CD4-positive, CD25-positive, alpha-beta regulatory T cell (primary cell): ENCODE data around the gene GPRASP2. TPM values are rescaled to one million over a fixed set of nuclear protein-coding genes. Genes with fewer than 3 reads are reported as not detected.

Experiments
- ATAC-seq, 2 donors: fragments of 150-1000 bp; cut with Tn5 transposase; one replicate each; pipeline ENCODE4 v1.10.0; 2021; ENCODE audit warnings: low read depth in 2 of 2, moderate number of reproducible peaks in 2 of 2, moderate library complexity in 1 of 2
- DNase-seq, 3 donors: peaks; one replicate each; pipeline versions ENCODE4 v3.0.0 to v3.0.0-alpha.2; 2012 to 2022; ENCODE audit warnings: mixed read lengths in 1 of 3
- H3K27ac ChIP-seq: one replicate; pipeline ENCODE4 v1.7.0; 2013; ENCODE audit warnings: mild to moderate bottlenecking, low read length; ENCODE audit not compliant: insufficient read depth, poor library complexity, severe bottlenecking
- H3K27me3 ChIP-seq: one replicate; pipeline ENCODE4 v1.7.0; 2013; ENCODE audit warnings: low read length; ENCODE audit not compliant: control insufficient read depth, insufficient read depth
- H3K36me3 ChIP-seq: one replicate; pipeline ENCODE4 v1.7.0; 2013; ENCODE audit warnings: mild to moderate bottlenecking, low read length, moderate library complexity; ENCODE audit not compliant: control insufficient read depth, insufficient read depth
- H3K4me1 ChIP-seq: 2 replicates; pipeline ENCODE4 v1.7.0; 2013; ENCODE audit warnings: mild to moderate bottlenecking, low read length; ENCODE audit not compliant: insufficient read depth, control insufficient read depth, poor library complexity, severe bottlenecking
- H3K4me3 ChIP-seq: one replicate; pipeline ENCODE4 v1.7.0; 2013; ENCODE audit warnings: low read depth, mild to moderate bottlenecking, low read length, moderate library complexity
- H3K9me3 ChIP-seq, 2 experiments: 1 replicate in 1 of 2; 2 replicates in 1 of 2; pipeline ENCODE4 v1.7.0; 2013; ENCODE audit warnings: low read length in 2 of 2, mild to moderate bottlenecking in 1 of 2, moderate library complexity in 1 of 2; ENCODE audit not compliant: control insufficient read depth in 2 of 2
- H3K27ac Mint-ChIP-seq, 3 donors: one replicate each; pipeline ENCODE4 v1.8.0; 2020 to 2022; ENCODE audit warnings: mild to moderate bottlenecking in 3 of 3, mixed read lengths in 3 of 3, moderate library complexity in 2 of 3
- H3K27me3 Mint-ChIP-seq: one replicate; pipeline ENCODE4 v1.8.0; 2022; ENCODE audit warnings: mild to moderate bottlenecking, mixed read lengths
- H3K36me3 Mint-ChIP-seq: one replicate; pipeline ENCODE4 v1.8.0; 2020; ENCODE audit warnings: mixed read lengths
- H3K4me1 Mint-ChIP-seq, 4 donors: one replicate each; pipeline ENCODE4 v1.8.0; 2020 to 2022; ENCODE audit warnings: mixed read lengths in 4 of 4, mild to moderate bottlenecking in 1 of 4
- H3K4me3 Mint-ChIP-seq, 4 donors: one replicate each; pipeline ENCODE4 v1.8.0; 2020 to 2022; ENCODE audit warnings: mild to moderate bottlenecking in 4 of 4, mixed read lengths in 4 of 4, moderate library complexity in 3 of 4
- H3K9me3 Mint-ChIP-seq, 7 donors: one replicate each; pipeline ENCODE4 v1.8.0; 2020 to 2022; ENCODE audit warnings: mixed read lengths in 7 of 7, mild to moderate bottlenecking in 3 of 7, moderate library complexity in 2 of 7
- polyA plus RNA-seq, 4 donors: library from polyadenylated mRNA; unstranded; fragments of 300-500 nt; fragmentation: Illumina TruSeq; gene quantifications; one replicate each; pipeline ENCODE4 v1.2.3, GENCODE V29; 2021
- total RNA-seq: library from RNA; stranded (reverse); gene quantifications from one replicate; pipeline ENCODE4 v1.2.3, GENCODE V29; 2022

The GPRASP2 gene
- total and polyA plus RNA-seq, 5 donors from 2014 or later, result 1.2 to 3.5 (median 2.4) TPM

DNA sequence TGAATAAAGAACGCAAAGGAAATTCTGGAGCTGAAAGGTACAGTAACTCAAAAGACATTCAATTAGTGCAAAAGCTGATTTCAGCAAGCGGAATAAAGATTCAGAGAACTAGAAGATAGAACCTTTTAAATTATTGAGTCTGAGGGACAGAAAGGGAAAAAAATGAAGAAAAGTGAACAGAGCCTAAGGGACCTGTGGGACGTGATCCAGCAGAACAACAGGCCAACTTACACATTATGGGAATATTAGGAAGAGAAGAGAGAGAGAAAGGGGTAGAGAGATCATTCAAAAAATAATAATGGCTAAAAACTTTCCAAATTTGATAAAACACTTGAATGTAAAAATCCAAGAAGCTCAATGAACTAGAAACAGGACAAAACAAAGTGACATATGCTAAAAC lies 17.5 kb upstream of the GPRASP2 start:
- Histone ChIP-seq H3K27ac (no peak overlapping the region), H3K4me3 (no peak overlapping the region), H3K27me3 (no peaks in the 10 kb centered on the region), H3K9me3 (no peaks in the 10 kb centered on the region), H3K4me1 (no peaks in the 10 kb centered on the region), H3K36me3 (no peaks in the 10 kb centered on the region)
- H3K27me3 Mint-ChIP-seq, result peaks cover 5% of the 10 kb centered on the region
- DNase-seq (no peak), ATAC-seq (no peak)
- H3K4me1 Mint-ChIP-seq, result peaks cover 0 to 3% (median 0%) of the 10 kb centered on the region in 4 donors
- H3K4me3 Mint-ChIP-seq, result no peak overlapping the region
- H3K36me3 Mint-ChIP-seq, result no peaks in the 10 kb centered on the region
- peaks cover 0 to 1% (median 0%) of the 10 kb centered on the region in 7 donors for H3K9me3 Mint-ChIP-seq
- H3K27ac Mint-ChIP-seq, result no peak overlapping the region

DNA sequence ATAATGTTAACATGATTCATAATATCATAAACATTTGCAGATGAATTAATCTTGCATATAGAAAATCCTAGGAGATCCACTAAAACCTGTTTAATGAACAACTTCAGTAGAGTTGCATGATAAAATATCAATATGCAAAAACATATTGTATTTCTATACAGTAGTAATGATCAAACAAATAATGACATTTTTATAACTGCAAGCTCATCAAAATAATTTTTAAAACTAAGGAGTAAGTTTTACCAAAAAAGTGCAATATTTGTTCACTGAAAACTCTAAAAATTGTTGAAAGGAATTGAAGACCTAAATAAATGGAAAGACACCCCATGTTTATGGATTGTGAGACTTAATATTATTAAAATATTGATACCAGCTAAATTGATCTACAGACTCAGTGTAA lies 15.9 kb upstream of the GPRASP2 start:
- Histone ChIP-seq H3K4me3 (no peak overlapping the region), H3K4me1 (no peaks in the 10 kb centered on the region), H3K9me3 (no peaks in the 10 kb centered on the region), H3K36me3 (no peaks in the 10 kb centered on the region), H3K27ac (no peak overlapping the region), H3K27me3 (no peaks in the 10 kb centered on the region)
- Mint-ChIP-seq H3K36me3 (no peaks in the 10 kb centered on the region), H3K27ac (no peak overlapping the region), H3K4me1 (peaks cover 0 to 3% (median 0%) of the 10 kb centered on the region in 4 donors), H3K4me3 (no peak overlapping the region), H3K9me3 (peaks cover 0 to 1% (median 0%) of the 10 kb centered on the region in 7 donors), H3K27me3 (peaks cover 6% of the 10 kb centered on the region)
- no peak for ATAC-seq
- DNase-seq, result no peak

DNA sequence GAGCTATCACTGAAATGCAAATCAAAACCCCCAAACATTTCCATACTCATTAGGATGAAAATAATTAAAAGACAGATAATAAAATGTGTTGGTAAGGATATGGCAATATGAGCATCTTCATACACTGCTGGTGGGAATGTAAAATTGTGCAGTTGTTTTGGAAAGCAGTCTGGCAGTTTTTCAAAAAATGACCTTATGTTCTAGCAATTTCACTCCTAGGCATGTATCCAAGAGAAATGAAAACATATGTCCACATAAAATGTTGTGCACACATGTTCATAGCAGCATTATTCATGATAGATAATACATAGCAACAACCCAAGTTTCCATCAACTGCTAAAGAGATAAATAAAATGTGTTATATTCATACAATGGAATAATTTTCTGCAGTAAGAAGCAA lies 14.8 kb upstream of the GPRASP2 start:
- Mint-ChIP-seq H3K27ac (no peak overlapping the region), H3K4me3 (no peak overlapping the region), H3K4me1 (peaks cover 0 to 3% (median 0%) of the 10 kb centered on the region in 4 donors), H3K36me3 (no peaks in the 10 kb centered on the region), H3K9me3 (peaks cover 0 to 3% (median 0%) of the 10 kb centered on the region in 7 donors), H3K27me3 (peaks cover 10% of the 10 kb centered on the region)
- Histone ChIP-seq H3K4me3 (no peak overlapping the region), H3K36me3 (no peaks in the 10 kb centered on the region), H3K27ac (no peak overlapping the region), H3K9me3 (no peaks in the 10 kb centered on the region), H3K4me1 (no peaks in the 10 kb centered on the region), H3K27me3 (no peaks in the 10 kb centered on the region)
- no peak for DNase-seq
- no peak for ATAC-seq

DNA sequence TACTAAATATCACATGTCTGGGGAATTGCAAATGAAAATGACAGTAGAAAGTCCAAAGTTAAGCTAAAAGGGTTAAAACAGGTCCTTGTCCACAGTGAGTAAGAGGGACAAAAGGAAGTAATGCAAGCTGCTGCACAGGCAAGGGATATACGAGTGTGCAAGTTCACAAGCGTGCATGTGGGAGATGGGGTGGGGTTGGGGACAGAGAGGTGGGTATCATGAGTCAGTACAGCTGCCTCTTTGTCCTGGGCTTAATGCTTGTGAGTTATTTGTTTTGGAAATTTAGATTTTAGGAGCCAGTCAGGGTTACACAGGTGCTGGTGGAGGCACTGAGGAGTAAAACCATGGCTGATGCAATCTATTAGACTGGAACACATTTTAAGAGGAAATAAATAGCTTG lies 3.3 kb upstream of the GPRASP2 start:
- H3K27ac ChIP-seq, result no peak overlapping the region
- H3K4me1 ChIP-seq, result peaks cover 3% of the 10 kb centered on the region
- ATAC-seq (no peak), DNase-seq (no peak)
- H3K27me3 ChIP-seq, result no peaks in the 10 kb centered on the region
- H3K36me3 ChIP-seq, result no peaks in the 10 kb centered on the region
- H3K4me3 Mint-ChIP-seq, result peak overlapping the region in 1 of 4 donors; percentile 21
- peak overlapping the region in 1 of 3 donors; percentile 11 for H3K27ac Mint-ChIP-seq
- H3K36me3 Mint-ChIP-seq, result no peaks in the 10 kb centered on the region
- H3K27me3 Mint-ChIP-seq, result peaks cover 29% of the 10 kb centered on the region
- peaks cover 0 to 12% (median 6%) of the 10 kb centered on the region in 4 donors for H3K4me1 Mint-ChIP-seq
- peaks cover 0 to 2% (median 0%) of the 10 kb centered on the region in 7 donors for H3K9me3 Mint-ChIP-seq
- no peaks in the 10 kb centered on the region for H3K9me3 ChIP-seq
- no peak overlapping the region for H3K4me3 ChIP-seq

DNA sequence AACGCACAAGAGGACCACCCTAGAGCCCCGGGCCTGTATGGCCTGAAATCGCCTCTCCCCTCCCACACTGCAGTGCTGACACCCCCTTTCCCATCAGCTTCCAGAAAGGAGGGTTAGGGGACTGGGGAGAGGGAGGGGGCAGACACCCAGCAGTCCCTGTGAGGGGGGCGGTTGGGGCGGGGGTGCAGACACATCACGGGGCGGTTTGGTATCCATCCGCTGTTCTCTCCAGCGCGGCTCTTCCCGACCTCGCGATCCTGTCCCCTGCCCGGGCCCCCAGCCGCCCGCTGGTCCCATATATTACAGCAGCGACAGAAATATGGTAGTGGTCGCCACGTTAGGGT lies 404 bp upstream of the GPRASP2 start:
- H3K4me3 Mint-ChIP-seq, result peak overlapping the region in 3 of 4 donors; percentile 79 to 92 (median 84)
- ATAC-seq, result no peak
- H3K9me3 Mint-ChIP-seq, result peaks cover 0 to 2% (median 0%) of the 10 kb centered on the region in 7 donors
- H3K27me3 Mint-ChIP-seq, result peaks cover 29% of the 10 kb centered on the region
- H3K4me1 Mint-ChIP-seq, result peaks cover 0 to 12% (median 7%) of the 10 kb centered on the region in 4 donors
- H3K9me3 ChIP-seq, result no peaks in the 10 kb centered on the region
- no peaks in the 10 kb centered on the region for H3K36me3 Mint-ChIP-seq
- H3K4me1 ChIP-seq, result peaks cover 3% of the 10 kb centered on the region
- no peak for DNase-seq
- H3K27ac Mint-ChIP-seq, result no peak overlapping the region
- no peak overlapping the region for H3K27ac ChIP-seq
- H3K36me3 ChIP-seq, result no peaks in the 10 kb centered on the region
- no peaks in the 10 kb centered on the region for H3K27me3 ChIP-seq
- no peak overlapping the region for H3K4me3 ChIP-seq

DNA sequence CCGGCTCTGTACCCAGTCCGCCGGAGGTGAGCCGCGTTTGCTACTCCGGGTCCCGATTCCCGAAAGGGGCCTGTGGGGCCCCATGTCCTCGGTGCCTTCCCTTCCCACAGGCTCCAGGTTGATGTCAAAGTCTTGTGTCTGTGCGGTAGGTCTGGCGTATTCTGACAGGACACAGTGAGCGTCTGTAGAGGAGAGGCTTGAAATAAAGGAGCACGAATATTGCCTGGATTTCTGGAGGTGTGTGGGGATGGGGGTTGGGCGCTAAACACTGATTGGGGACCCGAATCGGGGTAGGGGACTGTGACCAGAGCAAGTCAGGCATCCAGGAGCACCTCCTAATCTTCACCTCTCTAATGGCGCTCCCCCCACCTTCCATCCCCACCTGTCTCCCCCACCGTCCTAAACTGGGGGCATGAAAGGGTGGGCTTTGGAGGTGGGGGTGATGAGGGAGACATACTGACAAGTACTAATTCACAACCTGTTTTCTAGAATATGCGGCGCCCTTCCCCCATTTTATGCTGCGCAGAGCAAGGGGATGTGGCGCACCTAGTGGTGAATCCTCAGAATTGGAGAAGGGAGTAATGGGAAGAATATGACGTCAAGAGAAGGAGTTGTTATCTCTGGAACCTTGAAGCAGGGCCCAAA lies 855 bp downstream of the GPRASP2 start:
- H3K9me3 ChIP-seq, result no peaks in the 10 kb centered on the region

DNA sequence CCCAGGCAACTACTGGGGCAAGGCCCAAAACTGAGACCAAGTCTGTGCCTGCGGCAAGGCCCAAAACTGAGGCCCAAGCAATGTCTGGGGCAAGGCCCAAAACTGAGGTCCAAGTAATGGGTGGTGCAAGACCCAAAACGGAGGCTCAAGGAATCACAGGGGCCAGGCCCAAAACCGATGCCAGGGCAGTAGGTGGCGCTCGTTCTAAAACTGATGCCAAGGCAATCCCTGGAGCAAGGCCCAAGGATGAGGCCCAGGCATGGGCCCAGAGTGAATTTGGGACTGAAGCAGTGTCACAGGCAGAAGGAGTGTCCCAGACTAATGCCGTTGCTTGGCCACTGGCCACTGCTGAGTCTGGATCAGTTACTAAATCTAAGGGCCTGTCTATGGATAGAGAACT lies 2.7 kb downstream of the GPRASP2 start:
- Histone ChIP-seq H3K27me3 (no peaks in the 10 kb centered on the region), H3K4me3 (no peak overlapping the region), H3K36me3 (no peaks in the 10 kb centered on the region), H3K4me1 (peaks cover 3% of the 10 kb centered on the region), H3K27ac (no peak overlapping the region), H3K9me3 (no peaks in the 10 kb centered on the region)
- DNase-seq (no peak), ATAC-seq (no peak)
- Mint-ChIP-seq H3K4me3 (no peak overlapping the region), H3K9me3 (peaks cover 0 to 2% (median 0%) of the 10 kb centered on the region in 7 donors), H3K27me3 (peaks cover 21% of the 10 kb centered on the region), H3K36me3 (no peaks in the 10 kb centered on the region), H3K27ac (no peak overlapping the region), H3K4me1 (peaks cover 0 to 12% (median 1%) of the 10 kb centered on the region in 4 donors)

More for the DNA sequence above, 855 bp downstream of the GPRASP2 start:
- Histone ChIP-seq H3K27me3 (no peaks in the 10 kb centered on the region), H3K4me3 (peak overlapping the region; percentile 44), H3K27ac (no peak overlapping the region), H3K4me1 (peaks cover 3% of the 10 kb centered on the region), H3K36me3 (no peaks in the 10 kb centered on the region)
- Mint-ChIP-seq H3K9me3 (peaks cover 0 to 2% (median 0%) of the 10 kb centered on the region in 7 donors), H3K36me3 (no peaks in the 10 kb centered on the region), H3K4me3 (peak overlapping the region; percentile 27 to 91 (median 85)), H3K27ac (peak overlapping the region in 1 of 3 donors; percentile 14), H3K4me1 (peaks cover 0 to 12% (median 7%) of the 10 kb centered on the region in 4 donors), H3K27me3 (peaks cover 29% of the 10 kb centered on the region)
- ATAC-seq (no peak), DNase-seq (peak in 1 of 3 donors; percentile 3)

DNA sequence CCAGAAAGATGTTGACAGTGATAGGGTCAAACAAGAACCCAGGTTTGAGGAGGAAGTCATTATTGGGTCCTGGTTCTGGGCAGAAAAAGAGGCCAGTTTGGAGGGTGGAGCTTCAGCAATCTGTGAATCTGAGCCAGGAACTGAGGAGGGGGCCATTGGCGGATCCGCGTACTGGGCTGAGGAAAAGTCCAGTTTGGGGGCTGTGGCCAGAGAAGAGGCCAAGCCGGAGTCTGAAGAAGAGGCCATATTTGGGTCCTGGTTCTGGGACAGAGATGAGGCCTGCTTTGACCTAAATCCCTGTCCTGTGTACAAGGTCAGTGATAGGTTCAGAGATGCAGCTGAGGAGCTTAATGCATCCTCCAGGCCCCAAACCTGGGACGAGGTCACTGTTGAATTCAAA lies 3.7 kb downstream of the GPRASP2 start:
- Mint-ChIP-seq H3K9me3 (peaks cover 0 to 2% (median 0%) of the 10 kb centered on the region in 7 donors), H3K36me3 (no peaks in the 10 kb centered on the region), H3K27ac (no peak overlapping the region), H3K27me3 (peaks cover 13% of the 10 kb centered on the region), H3K4me3 (no peak overlapping the region), H3K4me1 (peaks cover 2 to 21% (median 8%) of the 10 kb centered on the region in 4 donors)
- ATAC-seq (no peak), DNase-seq (no peak)
- Histone ChIP-seq H3K36me3 (no peaks in the 10 kb centered on the region), H3K4me1 (peaks cover 8% of the 10 kb centered on the region), H3K9me3 (no peaks in the 10 kb centered on the region), H3K27ac (no peak overlapping the region), H3K4me3 (no peak overlapping the region), H3K27me3 (no peaks in the 10 kb centered on the region)
